A549 (cell line): ENCODE measurements around the gene TLK1.

Experiments
- MAZ ChIP-seq: fragments of 150-350 bp; IDR thresholded peaks from 2 replicates; pipeline ENCODE4 v1.6.1; 2014; ENCODE audit warnings: antibody characterized with exemption, low read depth, low read length, borderline replicate concordance
- POLR2A ChIP-seq: IDR thresholded peaks from 2 replicates; pipeline ENCODE4 v1.6.1; 2012; ENCODE audit warnings: mild to moderate bottlenecking, low read length
- TF ChIP-seq, protein P1 (sequence below): IDR thresholded peaks from 2 replicates; pipeline ENCODE4 v1.6.1; 2012; ENCODE audit warnings: low read depth, borderline replicate concordance

DNA sequence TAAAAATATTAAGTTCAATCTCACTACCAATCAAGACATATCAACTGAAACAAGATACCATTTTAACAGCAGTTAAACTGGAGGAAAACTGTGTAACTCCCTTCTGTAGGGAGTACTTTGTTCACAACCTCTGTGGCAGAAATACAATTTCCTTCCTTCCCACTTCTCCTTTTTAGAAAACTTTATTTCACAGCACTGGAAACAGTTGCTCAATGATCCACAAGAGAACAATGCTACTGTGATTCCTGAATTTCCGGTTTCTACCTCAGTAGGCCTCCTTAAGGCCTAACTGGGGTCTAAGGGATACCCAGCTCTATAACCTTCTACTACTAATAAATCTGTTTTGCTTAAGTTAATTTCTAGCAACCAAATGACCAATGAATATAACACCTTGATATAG lies 14.1 kb downstream of the TLK1 start:
- no peak for TF ChIP-seq POLR2A
- TF ChIP-seq MAZ = no peak
- TF ChIP-seq, protein P1, sequence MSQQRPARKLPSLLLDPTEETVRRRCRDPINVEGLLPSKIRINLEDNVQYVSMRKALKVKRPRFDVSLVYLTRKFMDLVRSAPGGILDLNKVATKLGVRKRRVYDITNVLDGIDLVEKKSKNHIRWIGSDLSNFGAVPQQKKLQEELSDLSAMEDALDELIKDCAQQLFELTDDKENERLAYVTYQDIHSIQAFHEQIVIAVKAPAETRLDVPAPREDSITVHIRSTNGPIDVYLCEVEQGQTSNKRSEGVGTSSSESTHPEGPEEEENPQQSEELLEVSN = no peak
